Fibroblast of lung (primary cell): ENCODE measurements around the gene FGFR2. TPM values are rescaled to one million over a fixed set of nuclear protein-coding genes. Genes with fewer than 3 reads are reported as not detected.

ENCODE experiments used
- DNase-seq, 2 donors: peaks; one replicate each; pipeline versions ENCODE4 v3.0.0 to v3.0.0-alpha.2; 2010; ENCODE audit warnings: low read depth in 2 of 2
- H2AFZ ChIP-seq: 2 replicates; pipeline ENCODE4 v1.5.1; 2012; ENCODE audit warnings: low read length, control low read depth, inconsistent platforms
- H3K27ac ChIP-seq: 2 replicates; pipeline ENCODE4 v1.5.1; 2011; ENCODE audit warnings: low read length, control low read depth; ENCODE audit not compliant: insufficient read depth
- H3K27me3 ChIP-seq: 2 replicates; pipeline ENCODE4 v1.5.1; 2011; ENCODE audit warnings: mild to moderate bottlenecking, low read length; ENCODE audit not compliant: control insufficient read depth, insufficient read depth
- H3K36me3 ChIP-seq: 2 replicates; pipeline ENCODE4 v1.5.1; 2011; ENCODE audit warnings: low read length; ENCODE audit not compliant: control insufficient read depth, insufficient read depth
- H3K4me1 ChIP-seq: 2 replicates; pipeline ENCODE4 v1.5.1; 2011; ENCODE audit warnings: low read length; ENCODE audit not compliant: control insufficient read depth, insufficient read depth; ENCODE audit errors: extremely low read depth
- H3K4me2 ChIP-seq: 2 replicates; pipeline ENCODE4 v1.5.1; 2011; ENCODE audit warnings: low read length, control low read depth; ENCODE audit not compliant: insufficient read depth; ENCODE audit errors: extremely low read depth
- H3K4me3 ChIP-seq, 4 experiments: fragments of 200-600 bp in 1 of 4; sonication (generic) in 1 of 4; replicated peaks in 1 of 4; 2 replicates each; pipeline ENCODE4 v1.5.1; 2011 to 2016; ENCODE audit warnings: low read length in 4 of 4, low read depth in 3 of 4, mild to moderate bottlenecking in 3 of 4, control low read depth in 2 of 4, inconsistent platforms in 1 of 4, mixed read lengths in 1 of 4; ENCODE audit not compliant: insufficient read depth in 1 of 4; ENCODE audit errors: control extremely low read depth in 1 of 4
- H3K79me2 ChIP-seq: 2 replicates; pipeline ENCODE4 v1.5.1; 2012; ENCODE audit warnings: mild to moderate bottlenecking, low read length, inconsistent platforms; ENCODE audit not compliant: control insufficient read depth, insufficient read depth
- H3K9ac ChIP-seq: 2 replicates; pipeline ENCODE4 v1.5.1; 2011; ENCODE audit warnings: mild to moderate bottlenecking, low read length, control low read depth; ENCODE audit not compliant: insufficient read depth
- H3K9me3 ChIP-seq: 2 replicates; pipeline ENCODE4 v1.5.1; 2012; ENCODE audit warnings: low read depth, low read length; ENCODE audit not compliant: control insufficient read depth, insufficient read depth
- H4K20me1 ChIP-seq: 2 replicates; pipeline ENCODE4 v1.5.1; 2011; ENCODE audit warnings: low read length; ENCODE audit not compliant: control insufficient read depth, insufficient read depth; ENCODE audit errors: extremely low read depth
- CTCF ChIP-seq, 2 donors: IDR thresholded peaks in 1 of 2; conservative IDR thresholded peaks in 1 of 2; 1 replicate in 1 of 2; 2 replicates in 1 of 2; pipeline ENCODE4 v1.5.1; 2011 to 2012; ENCODE audit warnings: low read length in 2 of 2, control low read depth in 1 of 2, inconsistent platforms in 1 of 2, low read depth in 1 of 2, mild to moderate bottlenecking in 1 of 2
- EZH2 ChIP-seq: IDR thresholded peaks from 2 replicates; pipeline ENCODE4 v1.5.1; 2012; ENCODE audit warnings: low read length, control low read depth, mild to moderate bottlenecking; ENCODE audit errors: missing control alignments
- polyA plus RNA-seq, 2 donors: library from polyadenylated mRNA; depleted of rRNA in 1 of 2; stranded (reverse) in 1 of 2; unstranded in 1 of 2; fragments of >200 nt; gene quantifications; 2 replicates each; pipeline ENCODE4 v1.2.1, GENCODE V29; 2011 to 2012; ENCODE audit warnings: missing spikeins in 1 of 2
- total RNA-seq: library from RNA; depleted of rRNA; stranded (reverse); fragments of >200 nt; gene quantifications from 2 replicates; pipeline ENCODE4 v1.2.1, GENCODE V29; 2014

The FGFR2 gene
- total and polyA plus RNA-seq, 2 donors (not counting 1 experiment from before 2014, with no cell fraction given), result 0.10 to 0.17 TPM

GRCh38 chr10:121544301-121544869 is 53.9 kb downstream of the FGFR2 start:
- Histone ChIP-seq H3K4me1 (no peaks in the 10 kb centered on the region), H3K27me3 (no peaks in the 10 kb centered on the region), H3K27ac (no peak overlapping the region), H3K79me2 (no peaks in the 10 kb centered on the region), H3K9ac (no peak overlapping the region), H3K4me3 (no peak overlapping the region), H4K20me1 (no peaks in the 10 kb centered on the region), H2AFZ (no peak overlapping the region), H3K36me3 (no peaks in the 10 kb centered on the region), H3K4me2 (no peak overlapping the region), H3K9me3 (no peaks in the 10 kb centered on the region)
- DNase-seq, result no peak
- no peak for TF ChIP-seq CTCF (conservative IDR thresholded peaks at IDR 0.05 in 1 of 2, IDR thresholded peaks at IDR 0.05 in 1 of 2; ENCODE audit: low read depth in 1 of 2, low read length in 2 of 2)
- TF ChIP-seq EZH2, result no peak

- no peaks in the 10 kb centered on the region for H3K27me3 ChIP-seq
- H3K36me3 ChIP-seq, result no peaks in the 10 kb centered on the region
- no peak overlapping the region for H3K9ac ChIP-seq
- H3K79me2 ChIP-seq, result no peaks in the 10 kb centered on the region
- H3K4me3 ChIP-seq, result no peak overlapping the region
- H4K20me1 ChIP-seq, result no peaks in the 10 kb centered on the region
- H3K4me1 ChIP-seq, result no peaks in the 10 kb centered on the region
- H2AFZ ChIP-seq, result no peak overlapping the region
- no peaks in the 10 kb centered on the region for H3K9me3 ChIP-seq
- no peak for DNase-seq
- TF ChIP-seq EZH2 (no peak), CTCF (conservative IDR thresholded peaks at IDR 0.05 in 1 of 2, IDR thresholded peaks at IDR 0.05 in 1 of 2; ENCODE audit: low read depth in 1 of 2, low read length in 2 of 2) (no peak)
- no peak overlapping the region for H3K4me2 ChIP-seq
- no peak overlapping the region for H3K27ac ChIP-seq
These were observed 54.7 kb downstream of the FGFR2 start for GRCh38 chr10:121543545-121543944.

GRCh38 chr10:121541450-121542120 is 56.7 kb downstream of the FGFR2 start:
- H3K79me2 ChIP-seq, result no peaks in the 10 kb centered on the region

More at GRCh38 chr10:121541450-121542120, 56.7 kb downstream of the FGFR2 start:
- Histone ChIP-seq H3K27me3 (no peaks in the 10 kb centered on the region), H3K4me3 (no peak overlapping the region), H3K4me1 (no peaks in the 10 kb centered on the region), H3K9ac (no peak overlapping the region), H4K20me1 (no peaks in the 10 kb centered on the region), H2AFZ (no peak overlapping the region), H3K27ac (no peak overlapping the region), H3K4me2 (no peak overlapping the region), H3K36me3 (no peaks in the 10 kb centered on the region), H3K9me3 (no peaks in the 10 kb centered on the region)
- no peak for DNase-seq
- no peak for TF ChIP-seq CTCF (conservative IDR thresholded peaks at IDR 0.05 in 1 of 2, IDR thresholded peaks at IDR 0.05 in 1 of 2; ENCODE audit: low read depth in 1 of 2, low read length in 2 of 2)
- no peak for TF ChIP-seq EZH2
